Esophagus muscularis mucosa (tissue), 4 donors: ENCODE data around the gene STK35. TPM values are rescaled to one million over a fixed set of nuclear protein-coding genes. Genes with fewer than 3 reads are reported as not detected.

ENCODE experiments used
- DNase-seq: peaks from one replicate; pipeline ENCODE4 v3.0.0-alpha.2; 2017; ENCODE audit errors: extremely low spot score
- H3K27ac ChIP-seq, 4 donors: fragments of 200-600 bp; sonication (generic); replicated peaks in 1 of 4; 1 replicate in 3 of 4; 2 replicates in 1 of 4; pipeline ENCODE4 v1.5.1; 2016 to 2019; ENCODE audit warnings: mild to moderate bottlenecking in 1 of 4
- H3K27me3 ChIP-seq, 4 donors: fragments of 200-600 bp; sonication (generic); one replicate each; pipeline versions ENCODE4 v1.5.1 to v1.6.0; 2016 to 2019
- H3K36me3 ChIP-seq, 4 donors: fragments of 200-600 bp; sonication (generic); one replicate each; pipeline ENCODE4 v1.5.1; 2016 to 2019
- H3K4me1 ChIP-seq, 4 donors: fragments of 200-600 bp; sonication (generic); one replicate each; pipeline ENCODE4 v1.5.1; 2016 to 2019
- H3K4me3 ChIP-seq, 4 donors: fragments of 200-600 bp; sonication (generic); 1 replicate in 2 of 4; 2 replicates in 2 of 4; pipeline ENCODE4 v1.5.1; 2016 to 2019; ENCODE audit warnings: mild to moderate bottlenecking in 4 of 4, moderate library complexity in 1 of 4
- H3K9me3 ChIP-seq, 4 donors: fragments of 200-600 bp; sonication (generic); 1 replicate in 3 of 4; 2 replicates in 1 of 4; pipeline ENCODE4 v1.5.1; 2016 to 2019
- EP300 ChIP-seq: sonication (generic); formaldehyde crosslinking; IDR thresholded peaks from one replicate; pipeline ENCODE4 v1.6.1; 2017; ENCODE audit warnings: antibody characterized with exemption
- POLR2A ChIP-seq: fragments of 450-650 bp; IDR thresholded peaks from one replicate; pipeline ENCODE4 v1.6.1; 2017; ENCODE audit warnings: antibody characterized with exemption, moderate library complexity, mild to moderate bottlenecking, low read depth
- POLR2AphosphoS5 ChIP-seq, 2 donors: sonication (generic); formaldehyde crosslinking; IDR thresholded peaks; one replicate each; pipeline ENCODE4 v1.6.1; 2017; ENCODE audit warnings: antibody characterized with exemption in 2 of 2
- WGBS: methylation state at CpG from one replicate; pipeline ENCODE4 v1.1.5; 2018; 5-methylcytosine and 5-hydroxymethylcytosine counted together
- intact Hi-C: fragments of 100-400 bp; cut with DNase I; formaldehyde crosslinking; loops from one replicate; pipeline ENCODE4 v1.15.1; 2023
- total RNA-seq, 4 donors: library from RNA; depleted of rRNA; stranded (reverse); fragments of >200 nt; gene quantifications; one replicate each; pipeline versions ENCODE4 v1.1.0 to v1.2.1, GENCODE V29; 2016
- TF ChIP-seq, protein P1 (sequence below), 3 experiments: fragments of 200-600 bp in 2 of 3; fragments of 450-650 bp in 1 of 3; sonication (generic) in 2 of 3; IDR thresholded peaks; one replicate each; pipeline ENCODE4 v1.5.1; 2017 to 2019; ENCODE audit warnings: antibody characterized with exemption in 3 of 3, mild to moderate bottlenecking in 2 of 3, moderate library complexity in 1 of 3

STK35 gene
- total RNA-seq, 4 donors from 2014 or later = 19.2 to 24.1 (median 22.8) TPM

DNA sequence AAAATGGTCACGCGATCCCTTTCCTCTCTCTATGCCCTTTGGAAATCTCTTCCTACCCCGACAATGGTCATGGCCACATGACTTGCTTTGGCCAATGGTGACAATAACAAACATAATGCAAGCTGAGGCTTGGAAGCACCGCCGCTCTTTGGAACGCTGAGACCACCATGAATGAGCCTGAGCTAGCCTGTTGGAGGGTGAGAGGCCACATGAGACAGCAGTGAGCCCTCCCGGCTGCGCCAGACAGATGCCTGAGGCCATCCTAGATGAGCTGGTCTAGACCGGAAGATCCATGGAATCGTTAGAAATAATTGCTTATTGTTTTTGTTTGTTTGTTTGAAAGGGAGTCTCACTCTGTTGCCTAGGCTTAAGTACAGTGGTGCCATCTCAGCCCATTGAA lies 64.2 kb downstream of the STK35 start:
- Histone ChIP-seq H3K36me3 (no peaks in the 10 kb centered on the region), H3K9me3 (no peaks in the 10 kb centered on the region), H3K4me1 (no peaks in the 10 kb centered on the region), H3K27me3 (no peaks in the 10 kb centered on the region), H3K27ac (no peak overlapping the region), H3K4me3 (no peak overlapping the region)
- DNase-seq = no peak
- 95% methylated on average over 10 of the region's 10 CpGs for WGBS
- no peak for TF ChIP-seq POLR2A
- intact Hi-C loops = no loop called here

DNA sequence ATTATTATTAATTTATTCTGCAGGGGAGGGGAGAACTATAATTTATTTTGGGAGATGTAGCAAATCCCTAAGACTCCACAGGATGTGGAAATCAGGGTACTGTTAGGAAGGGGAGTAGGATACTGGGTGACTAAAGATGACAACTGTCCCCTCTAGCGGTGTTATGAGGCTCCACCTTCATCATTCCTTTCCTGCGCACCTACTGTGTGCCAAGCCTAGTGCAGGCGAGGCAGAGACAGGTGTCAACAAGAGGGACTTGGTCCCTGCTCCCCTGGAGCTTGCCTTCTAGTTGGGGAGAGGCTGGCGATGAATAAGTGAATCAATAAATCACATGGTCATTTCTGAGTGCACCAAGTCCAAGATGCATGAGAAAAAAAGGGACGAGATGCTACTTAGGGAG lies 65.5 kb downstream of the STK35 start:
- H3K9me3 ChIP-seq = no peaks in the 10 kb centered on the region
- H3K27ac ChIP-seq = no peak overlapping the region
- DNase-seq = no peak
- WGBS = 84% methylated on average over 5 of the region's 5 CpGs
- peaks cover 0 to 2% (median 1%) of the 10 kb centered on the region in 4 donors for H3K4me1 ChIP-seq
- intact Hi-C loops = no loop called here
- no peak overlapping the region for H3K4me3 ChIP-seq
- no peaks in the 10 kb centered on the region for H3K36me3 ChIP-seq
- no peak for TF ChIP-seq EP300
- TF ChIP-seq POLR2AphosphoS5 (IDR thresholded peaks at IDR 0.05) = no peak
- TF ChIP-seq POLR2A = no peak
- TF ChIP-seq, protein P1, sequence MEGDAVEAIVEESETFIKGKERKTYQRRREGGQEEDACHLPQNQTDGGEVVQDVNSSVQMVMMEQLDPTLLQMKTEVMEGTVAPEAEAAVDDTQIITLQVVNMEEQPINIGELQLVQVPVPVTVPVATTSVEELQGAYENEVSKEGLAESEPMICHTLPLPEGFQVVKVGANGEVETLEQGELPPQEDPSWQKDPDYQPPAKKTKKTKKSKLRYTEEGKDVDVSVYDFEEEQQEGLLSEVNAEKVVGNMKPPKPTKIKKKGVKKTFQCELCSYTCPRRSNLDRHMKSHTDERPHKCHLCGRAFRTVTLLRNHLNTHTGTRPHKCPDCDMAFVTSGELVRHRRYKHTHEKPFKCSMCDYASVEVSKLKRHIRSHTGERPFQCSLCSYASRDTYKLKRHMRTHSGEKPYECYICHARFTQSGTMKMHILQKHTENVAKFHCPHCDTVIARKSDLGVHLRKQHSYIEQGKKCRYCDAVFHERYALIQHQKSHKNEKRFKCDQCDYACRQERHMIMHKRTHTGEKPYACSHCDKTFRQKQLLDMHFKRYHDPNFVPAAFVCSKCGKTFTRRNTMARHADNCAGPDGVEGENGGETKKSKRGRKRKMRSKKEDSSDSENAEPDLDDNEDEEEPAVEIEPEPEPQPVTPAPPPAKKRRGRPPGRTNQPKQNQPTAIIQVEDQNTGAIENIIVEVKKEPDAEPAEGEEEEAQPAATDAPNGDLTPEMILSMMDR (IDR thresholded peaks at IDR 0.05) = no peak
- H3K27me3 ChIP-seq = no peaks in the 10 kb centered on the region

DNA sequence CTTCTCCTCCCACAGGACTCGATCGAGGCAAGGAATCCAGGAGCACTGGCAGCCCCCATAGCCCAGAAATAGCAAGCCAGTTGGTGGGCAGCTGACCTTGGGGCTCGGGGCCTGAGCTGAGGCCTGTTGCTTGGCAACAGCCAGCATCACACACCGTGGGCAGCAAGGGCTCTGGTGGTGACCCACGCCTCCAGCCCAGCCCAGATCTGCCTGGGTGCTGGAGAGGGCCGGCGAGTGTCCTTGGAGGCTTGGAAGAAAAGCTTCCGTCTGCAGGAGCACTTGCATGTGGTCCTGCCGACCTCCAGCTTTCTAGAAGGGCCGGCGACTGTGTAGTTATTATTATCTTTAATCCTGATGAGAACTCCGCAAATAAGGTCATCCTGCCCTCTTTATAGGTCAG lies 67.3 kb downstream of the STK35 start:
- intact Hi-C loops = no loop called here
- Histone ChIP-seq H3K27ac (no peak overlapping the region), H3K36me3 (no peaks in the 10 kb centered on the region), H3K27me3 (no peaks in the 10 kb centered on the region), H3K4me1 (peaks cover 0 to 10% (median 5%) of the 10 kb centered on the region in 4 donors), H3K4me3 (no peak overlapping the region), H3K9me3 (no peaks in the 10 kb centered on the region)
- WGBS = 80% methylated on average over 12 of the region's 12 CpGs
- TF ChIP-seq POLR2AphosphoS5 (IDR thresholded peaks at IDR 0.05) (no peak), POLR2A (no peak)
- TF ChIP-seq, protein P1 (IDR thresholded peaks at IDR 0.05) = no peak
- no peak for DNase-seq

DNA sequence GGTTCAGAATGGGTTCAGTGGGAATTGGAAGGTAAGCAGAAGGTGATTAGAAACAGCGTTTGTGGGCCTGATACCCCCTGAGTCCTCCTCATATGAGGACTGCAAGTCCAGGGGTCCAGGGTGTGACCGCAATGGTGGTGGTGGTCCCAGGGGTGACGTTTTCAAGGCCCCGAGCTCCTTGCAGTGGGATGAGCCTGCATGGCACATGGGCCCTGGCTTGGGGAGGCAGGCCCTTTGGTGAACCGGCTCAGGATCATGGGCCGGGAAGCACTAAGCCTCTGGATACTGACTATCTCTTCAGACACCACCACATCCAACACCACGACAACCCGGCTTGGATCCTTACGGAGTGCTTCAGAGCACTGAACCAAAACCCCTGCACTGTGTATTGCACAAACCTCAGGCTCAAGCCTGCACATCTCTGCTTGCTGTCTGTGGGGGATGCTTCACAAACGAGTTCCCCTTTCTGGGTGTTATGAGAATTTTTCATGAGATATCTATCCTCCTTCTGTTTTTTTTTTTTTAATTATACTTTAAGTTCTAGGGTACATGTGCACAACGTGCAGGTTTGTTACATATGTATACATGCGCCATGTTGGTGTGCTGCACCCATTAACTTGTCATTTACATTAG lies 67.9 kb downstream of the STK35 start:
- Histone ChIP-seq H3K4me3 (no peak overlapping the region), H3K27ac (no peak overlapping the region), H3K9me3 (no peaks in the 10 kb centered on the region), H3K27me3 (peaks cover 0 to 4% (median 0%) of the 10 kb centered on the region in 4 donors), H3K4me1 (peaks cover 0 to 10% (median 5%) of the 10 kb centered on the region in 4 donors), H3K36me3 (no peaks in the 10 kb centered on the region)
- DNase-seq = no peak
- 90% methylated on average over 9 of the region's 12 CpGs for WGBS
- TF ChIP-seq, protein P1 (IDR thresholded peaks at IDR 0.05) = no peak
- no peak for TF ChIP-seq POLR2A
- intact Hi-C loops = loop anchor here (5.0 to 10.0 kb wide), 2 partner anchors 82 to 405 kb away; no protein-coding TSS in a partner anchor

DNA sequence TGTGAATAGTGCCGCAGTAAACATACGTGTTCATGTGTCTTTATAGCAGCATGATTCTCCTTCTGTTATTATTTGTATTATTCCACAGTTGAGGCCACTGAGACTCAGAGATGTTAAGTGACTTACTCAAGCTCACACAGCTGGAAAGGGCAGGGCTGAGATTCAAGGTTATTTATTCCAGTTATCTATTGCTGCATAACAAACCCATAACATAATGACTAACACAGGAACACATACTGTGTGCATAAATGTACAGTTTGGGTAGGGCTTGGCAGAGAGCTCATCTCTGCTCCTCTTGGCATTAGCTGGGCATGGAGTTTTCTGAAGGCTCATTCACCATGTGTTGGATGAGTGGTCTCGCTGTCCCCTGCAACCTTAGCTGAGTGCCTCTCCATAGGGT lies 68.8 kb downstream of the STK35 start:
- peaks cover 0 to 4% (median 0%) of the 10 kb centered on the region in 4 donors for H3K27me3 ChIP-seq
- H3K4me1 ChIP-seq = peaks cover 0 to 10% (median 5%) of the 10 kb centered on the region in 4 donors
- no peak for DNase-seq
- WGBS = 95% methylated on average over 3 of the region's 3 CpGs
- intact Hi-C loops = loop anchor here (5.0 to 10.0 kb wide), 2 partner anchors 83 to 406 kb away; no protein-coding TSS in a partner anchor
- H3K9me3 ChIP-seq = no peaks in the 10 kb centered on the region
- no peaks in the 10 kb centered on the region for H3K36me3 ChIP-seq
- no peak for TF ChIP-seq EP300
- no peak for TF ChIP-seq POLR2AphosphoS5 (IDR thresholded peaks at IDR 0.05)
- no peak for TF ChIP-seq POLR2A
- TF ChIP-seq, protein P1 (IDR thresholded peaks at IDR 0.05) = no peak
- H3K27ac ChIP-seq = no peak overlapping the region
- no peak overlapping the region for H3K4me3 ChIP-seq
